GM12801 (cell line): ENCODE data around the gene SNX11.

Experiments
- TF ChIP-seq, protein P1 (sequence below): IDR thresholded peaks from one replicate; pipeline ENCODE4 v1.5.1; 2011; ENCODE audit warnings: control low read depth; ENCODE audit not compliant: insufficient read length; ENCODE audit errors: extremely low read depth

Gene SNX11

DNA sequence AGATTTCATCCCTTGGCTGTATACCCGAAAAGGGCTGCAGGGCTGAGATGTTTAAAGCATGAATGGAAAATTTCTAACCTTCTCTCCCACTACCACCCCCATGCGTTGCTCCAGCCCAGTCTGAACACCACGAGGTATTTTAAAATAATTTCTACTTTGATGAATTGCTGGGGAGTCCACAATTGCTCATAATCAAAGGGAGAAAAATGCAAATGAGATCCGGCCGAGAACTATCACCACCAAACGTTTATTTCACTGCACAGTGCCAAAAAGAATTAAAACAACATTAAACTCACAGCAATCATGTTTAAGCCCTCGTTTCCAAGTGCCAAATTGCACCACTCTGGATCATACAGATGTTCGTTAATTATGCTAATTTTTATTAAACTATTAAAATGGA lies 36.7 kb downstream of the SNX11 start:
- TF ChIP-seq, protein P1, sequence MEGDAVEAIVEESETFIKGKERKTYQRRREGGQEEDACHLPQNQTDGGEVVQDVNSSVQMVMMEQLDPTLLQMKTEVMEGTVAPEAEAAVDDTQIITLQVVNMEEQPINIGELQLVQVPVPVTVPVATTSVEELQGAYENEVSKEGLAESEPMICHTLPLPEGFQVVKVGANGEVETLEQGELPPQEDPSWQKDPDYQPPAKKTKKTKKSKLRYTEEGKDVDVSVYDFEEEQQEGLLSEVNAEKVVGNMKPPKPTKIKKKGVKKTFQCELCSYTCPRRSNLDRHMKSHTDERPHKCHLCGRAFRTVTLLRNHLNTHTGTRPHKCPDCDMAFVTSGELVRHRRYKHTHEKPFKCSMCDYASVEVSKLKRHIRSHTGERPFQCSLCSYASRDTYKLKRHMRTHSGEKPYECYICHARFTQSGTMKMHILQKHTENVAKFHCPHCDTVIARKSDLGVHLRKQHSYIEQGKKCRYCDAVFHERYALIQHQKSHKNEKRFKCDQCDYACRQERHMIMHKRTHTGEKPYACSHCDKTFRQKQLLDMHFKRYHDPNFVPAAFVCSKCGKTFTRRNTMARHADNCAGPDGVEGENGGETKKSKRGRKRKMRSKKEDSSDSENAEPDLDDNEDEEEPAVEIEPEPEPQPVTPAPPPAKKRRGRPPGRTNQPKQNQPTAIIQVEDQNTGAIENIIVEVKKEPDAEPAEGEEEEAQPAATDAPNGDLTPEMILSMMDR: no peak

DNA sequence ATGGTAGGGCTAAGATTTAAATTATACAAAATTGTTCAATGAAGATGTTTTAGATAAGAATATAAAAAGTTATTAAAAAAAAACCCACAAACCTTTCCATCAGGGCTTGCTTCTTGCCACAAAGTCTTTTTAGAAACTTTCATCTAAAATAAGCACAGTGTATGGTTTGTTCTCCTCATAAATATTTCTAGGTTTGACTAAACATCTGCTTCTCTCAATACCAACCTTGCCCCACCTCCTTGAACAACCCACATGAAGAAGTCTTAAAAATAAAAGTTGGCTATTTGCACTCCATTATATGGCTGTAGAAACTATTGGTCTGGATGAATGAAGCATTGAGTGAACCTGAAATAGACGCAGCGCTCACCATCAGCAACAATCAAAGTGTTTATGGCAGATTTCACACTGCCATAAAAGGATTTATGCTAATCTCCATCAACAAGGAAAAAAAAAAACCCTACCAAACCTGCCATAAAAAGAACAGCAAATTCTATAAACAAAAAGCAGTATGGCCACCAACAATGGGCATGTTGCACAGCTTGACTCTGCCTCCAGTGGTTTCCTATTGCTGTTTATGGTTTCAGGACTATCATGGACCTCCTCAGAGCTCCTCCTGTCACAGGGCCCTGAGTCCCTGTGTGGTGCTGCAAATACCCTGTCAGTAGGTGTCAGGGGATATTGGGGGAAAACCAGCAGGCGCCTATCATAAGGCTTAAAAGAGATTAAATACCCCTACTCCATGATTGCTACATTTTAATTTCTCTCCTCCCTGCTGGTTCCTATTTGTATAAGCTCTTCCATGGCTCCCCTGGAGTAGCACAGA lies 37.6 kb downstream of the SNX11 start:
- TF ChIP-seq, protein P1: no peak

GRCh38 chr17:48148029-48148770 lies 40.6 kb downstream of the SNX11 start:
- TF ChIP-seq, protein P1: no peak

DNA sequence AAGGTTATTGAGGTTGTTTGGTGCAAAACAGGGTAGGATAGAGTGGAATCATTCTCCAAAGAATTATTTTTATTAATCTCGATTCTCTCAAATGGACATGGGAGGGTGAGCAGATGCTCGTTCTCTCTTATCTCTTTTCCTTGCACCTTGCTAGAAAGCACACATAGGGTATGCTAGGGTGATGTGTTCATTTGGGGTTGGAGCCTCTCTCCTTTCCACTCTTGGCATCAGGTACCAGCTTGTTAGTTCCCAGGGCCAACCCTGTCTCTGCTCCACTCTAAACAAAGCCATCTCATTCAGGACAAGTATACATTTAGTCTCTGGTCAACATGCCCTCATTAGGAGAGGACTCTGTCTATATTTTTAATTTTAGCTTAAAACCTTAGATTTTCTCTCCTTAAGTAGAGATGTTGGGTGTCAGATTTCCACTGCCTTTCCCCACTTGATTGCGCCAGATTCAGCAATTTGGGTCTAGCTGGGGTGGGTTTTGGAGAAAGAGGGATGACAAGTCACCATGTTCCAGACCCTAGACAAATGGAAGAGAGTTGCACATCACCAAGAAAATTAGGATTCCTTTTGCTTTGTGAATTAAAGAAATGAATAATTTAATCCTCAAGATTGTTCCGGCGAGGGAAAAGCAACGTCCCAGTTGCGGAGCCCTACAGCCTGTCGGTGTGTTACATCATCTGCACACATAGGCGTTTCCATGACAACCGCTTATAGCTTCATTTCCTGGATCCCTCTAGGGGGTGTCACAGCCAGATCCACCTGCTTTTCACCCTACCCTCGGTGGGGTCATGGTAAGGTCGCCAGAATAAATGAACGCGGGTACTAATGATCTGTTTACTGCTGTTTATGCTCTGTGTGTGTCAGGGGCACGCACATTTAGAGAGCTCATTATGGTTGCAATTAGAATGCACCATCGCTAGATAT lies 41.6 kb downstream of the SNX11 start:
- TF ChIP-seq, protein P1: no peak

DNA sequence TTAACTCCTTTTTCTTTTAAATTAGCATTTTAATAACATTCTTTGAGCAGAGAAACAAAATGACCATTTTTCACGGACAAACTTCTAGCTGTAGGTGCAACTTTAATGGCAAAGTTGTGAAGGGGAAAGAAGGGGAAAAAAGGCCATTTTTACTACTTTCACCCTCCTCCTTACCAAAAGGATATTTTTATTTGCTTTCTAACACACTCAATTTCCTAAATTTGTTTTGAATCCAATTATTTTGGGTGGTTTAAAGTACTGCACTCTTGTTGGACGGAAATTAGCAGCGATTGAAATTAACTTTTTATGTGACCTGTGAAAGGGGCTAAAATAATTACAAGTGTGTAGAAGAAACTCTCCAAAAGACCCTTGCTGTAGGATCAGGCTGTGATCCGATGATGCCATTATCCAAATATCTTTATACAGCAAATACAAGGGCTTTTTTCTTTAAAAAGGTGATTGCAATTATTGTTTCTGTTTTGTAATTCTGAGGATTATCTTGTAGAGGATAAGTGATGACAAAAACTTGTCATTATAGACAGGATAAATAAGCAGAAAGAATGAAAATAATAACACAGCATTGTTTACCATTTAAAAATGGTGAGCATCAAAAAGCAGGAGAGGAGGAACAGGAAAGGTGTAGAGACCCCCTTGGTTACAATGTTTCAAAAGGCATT lies 42.4 kb downstream of the SNX11 start:
- TF ChIP-seq, protein P1: no peak

- TF ChIP-seq, protein P1: no peak
Measured at GRCh38 chr17:48150597-48151001, 43.0 kb downstream of the SNX11 start.
